Spleen (tissue), 7 donors: ENCODE results near the gene BMPR1A.

Experiments used
- POLR2A ChIP-seq, 3 donors: fragments of 450-650 bp; IDR thresholded peaks; one replicate each; pipeline ENCODE4 v1.5.1; 2017; ENCODE audit warnings: antibody characterized with exemption in 3 of 3, mild to moderate bottlenecking in 1 of 3
- TF ChIP-seq, protein P1 (sequence below), 11 experiments: fragments of 200-600 bp in 7 of 11; fragments of 450-650 bp in 4 of 11; sonication (generic) in 4 of 11; IDR thresholded peaks in 8 of 11; conservative IDR thresholded peaks in 3 of 11; 1 replicate in 7 of 11; 2 replicates in 4 of 11; pipeline versions ENCODE4 v1.4.0 to v1.8.0; 2016 to 2021; ENCODE audit warnings: antibody characterized with exemption in 11 of 11, inconsistent platforms in 4 of 11, mild to moderate bottlenecking in 1 of 11
- donor health status: DM: no; HTN: no; CAD: no; lungs with moderate emphysema.
- donor health status: DM: no; HTN: no; CAD: no.
- donor health status: DM: no; HTN: no; CAD: no.

DNA sequence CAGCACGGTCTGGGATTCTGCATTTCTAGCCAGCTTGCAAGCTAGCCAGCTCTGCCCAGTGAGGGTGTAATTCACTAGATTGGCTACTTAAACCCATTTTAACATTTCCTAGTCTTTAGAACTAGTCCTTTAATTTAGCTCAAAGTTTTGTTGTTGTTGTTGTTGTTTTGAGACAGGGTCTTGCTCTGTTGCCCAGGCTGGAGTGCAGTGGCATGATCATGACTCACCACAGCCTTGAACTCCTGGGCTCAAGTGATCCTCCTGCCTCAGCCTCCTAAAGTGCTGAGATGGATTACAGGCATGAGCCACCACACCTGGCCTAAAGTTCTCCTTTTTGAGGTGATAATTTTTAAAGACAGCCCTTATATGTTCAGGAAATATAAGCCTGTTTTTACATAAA lies 94.1 kb downstream of the BMPR1A start:
- no peak for TF ChIP-seq POLR2A (IDR thresholded peaks at IDR 0.05)
- TF ChIP-seq, protein P1, sequence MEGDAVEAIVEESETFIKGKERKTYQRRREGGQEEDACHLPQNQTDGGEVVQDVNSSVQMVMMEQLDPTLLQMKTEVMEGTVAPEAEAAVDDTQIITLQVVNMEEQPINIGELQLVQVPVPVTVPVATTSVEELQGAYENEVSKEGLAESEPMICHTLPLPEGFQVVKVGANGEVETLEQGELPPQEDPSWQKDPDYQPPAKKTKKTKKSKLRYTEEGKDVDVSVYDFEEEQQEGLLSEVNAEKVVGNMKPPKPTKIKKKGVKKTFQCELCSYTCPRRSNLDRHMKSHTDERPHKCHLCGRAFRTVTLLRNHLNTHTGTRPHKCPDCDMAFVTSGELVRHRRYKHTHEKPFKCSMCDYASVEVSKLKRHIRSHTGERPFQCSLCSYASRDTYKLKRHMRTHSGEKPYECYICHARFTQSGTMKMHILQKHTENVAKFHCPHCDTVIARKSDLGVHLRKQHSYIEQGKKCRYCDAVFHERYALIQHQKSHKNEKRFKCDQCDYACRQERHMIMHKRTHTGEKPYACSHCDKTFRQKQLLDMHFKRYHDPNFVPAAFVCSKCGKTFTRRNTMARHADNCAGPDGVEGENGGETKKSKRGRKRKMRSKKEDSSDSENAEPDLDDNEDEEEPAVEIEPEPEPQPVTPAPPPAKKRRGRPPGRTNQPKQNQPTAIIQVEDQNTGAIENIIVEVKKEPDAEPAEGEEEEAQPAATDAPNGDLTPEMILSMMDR (IDR thresholded peaks at IDR 0.05 in 8 of 11, conservative IDR thresholded peaks at IDR 0.05 in 3 of 11) = no peak
